HG03432 (cell line): ENCODE results near the gene ASB10.

ENCODE experiments used
- ATAC-seq: cut with Tn5 transposase; IDR thresholded peaks from one replicate; pipeline ENCODE4 v1.9.1; 2021; ENCODE audit warnings: mild to moderate bottlenecking, moderate library complexity; ENCODE audit not compliant: unreplicated experiment

Gene ASB10

GRCh38 chr7:151210087-151210854 is 23.2 kb upstream of the ASB10 start, which contains the start of gene H2BK1:
Gene H2BK1 (minus strand): TSS chr7:151210488. CDS start chr7:151210318, 170 bp downstream.
- ATAC-seq: no peak

DNA sequence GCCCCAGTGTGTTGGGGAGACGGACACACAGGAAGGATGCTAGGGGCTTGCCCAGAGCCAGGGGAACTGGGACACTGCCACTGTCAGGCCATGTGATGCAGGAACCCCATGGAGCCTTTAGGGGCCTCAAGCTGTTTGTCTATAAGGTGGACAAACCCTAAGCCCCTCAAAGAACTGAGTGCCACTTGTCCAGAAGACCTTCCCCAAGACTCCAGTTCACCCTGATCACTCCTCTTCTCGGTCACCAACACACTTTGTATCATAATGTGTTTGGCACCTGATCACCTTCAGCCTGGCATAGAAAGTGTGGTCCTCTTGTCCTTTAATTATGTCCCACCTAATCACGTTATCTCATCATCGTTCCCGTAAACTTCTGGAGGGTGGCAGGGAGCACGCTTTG is 22.5 kb upstream of the ASB10 start:
- ATAC-seq: no peak

GRCh38 chr7:151208253-151208862 is 21.3 kb upstream of the ASB10 start:
- no peak for ATAC-seq

DNA sequence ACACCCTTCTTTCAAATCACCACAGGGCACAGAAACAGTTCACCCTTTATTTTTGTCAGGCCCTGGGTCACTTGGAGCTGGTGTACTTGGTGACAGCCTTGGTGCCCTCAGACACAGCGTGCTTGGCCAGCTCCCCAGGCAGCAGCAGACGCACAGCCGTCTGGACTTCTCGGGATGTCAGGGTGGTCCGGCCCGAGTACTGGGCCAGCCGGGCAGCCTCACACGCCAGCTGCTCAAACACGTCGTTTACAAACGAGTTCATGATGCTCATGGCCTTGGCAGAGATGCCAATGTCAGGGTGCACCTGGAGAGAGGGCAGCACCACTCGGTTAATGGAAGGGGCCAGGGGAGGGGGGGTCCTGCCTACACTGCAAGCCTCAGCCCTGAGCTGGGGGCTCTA is 20.8 kb upstream of the ASB10 start:
- no peak for ATAC-seq

DNA sequence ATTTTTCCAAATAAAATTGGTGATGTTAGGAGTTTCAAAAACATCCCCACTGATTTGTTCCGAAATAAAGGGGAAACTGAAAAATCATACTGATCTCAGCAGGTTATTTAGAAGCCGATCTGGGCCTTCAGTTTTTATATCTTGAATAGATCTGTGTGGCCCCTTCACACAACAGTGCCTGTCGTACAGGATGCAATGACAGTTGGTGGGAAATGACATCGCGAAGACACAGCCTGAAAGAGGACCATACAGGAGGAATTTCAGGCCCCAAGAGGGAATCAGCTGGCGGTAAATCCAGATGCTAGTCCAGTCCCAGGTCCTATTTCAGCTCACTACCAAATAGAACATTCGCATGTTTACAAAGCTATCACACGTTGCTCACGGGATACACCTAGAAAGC is 20.3 kb upstream of the ASB10 start:
- no peak for ATAC-seq

- ATAC-seq: no peak
Measured at GRCh38 chr7:151206914-151207313, 19.9 kb upstream of the ASB10 start.

- no peak for ATAC-seq
Measured at GRCh38 chr7:151205730-151206129, 18.7 kb upstream of the ASB10 start.

DNA sequence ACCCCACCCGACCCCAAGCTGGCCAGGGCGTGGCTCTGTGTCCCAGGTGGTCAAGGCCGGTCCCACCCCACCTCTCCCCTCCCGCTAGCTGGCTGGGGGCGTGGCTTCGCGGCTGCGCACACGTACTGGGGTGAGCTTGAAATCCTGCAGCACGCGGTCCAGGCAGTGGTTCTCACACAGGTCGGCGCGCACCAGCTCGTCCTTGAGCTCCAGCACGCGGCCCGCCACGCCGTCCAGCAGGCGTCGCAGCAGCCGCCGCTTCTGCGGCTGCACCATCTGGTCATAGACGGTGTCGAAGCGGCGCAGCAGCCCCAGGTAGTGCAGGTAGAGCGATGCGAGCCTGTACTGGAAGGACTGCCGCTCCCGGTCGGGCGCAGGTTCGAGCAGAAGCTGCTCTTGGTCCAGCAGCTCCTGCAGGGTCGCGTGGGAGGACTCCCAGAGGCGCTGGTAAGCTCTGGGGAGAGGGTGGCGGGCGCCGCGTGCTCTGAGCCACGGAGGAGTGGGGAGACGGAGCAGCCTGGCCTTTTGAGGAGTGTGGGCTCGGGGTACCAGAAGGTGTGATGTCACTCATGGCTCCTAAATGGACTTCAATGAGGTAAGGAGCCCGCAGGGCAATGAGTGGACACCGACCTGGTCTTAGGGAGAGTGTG is 17.5 kb upstream of the ASB10 start:
- no peak for ATAC-seq

DNA sequence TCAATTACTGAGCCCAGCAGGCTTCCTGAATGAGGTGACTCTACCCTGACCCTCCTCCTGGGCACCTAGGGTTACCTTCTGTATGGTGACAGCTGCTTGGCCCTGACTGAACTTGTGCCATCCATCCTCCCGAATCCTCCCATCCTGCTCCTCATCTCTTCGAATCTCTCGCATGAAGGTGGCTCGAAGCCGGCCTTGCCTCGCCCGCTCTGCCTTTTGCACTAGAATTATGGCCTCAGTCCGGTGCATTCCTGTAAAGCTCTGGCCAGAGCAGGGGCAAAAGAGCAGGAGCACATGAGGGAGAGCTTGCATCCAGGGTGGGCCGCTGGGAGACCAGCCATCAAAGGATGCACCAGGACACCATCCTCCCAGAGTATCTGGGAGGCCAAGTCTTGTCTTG is 15.8 kb upstream of the ASB10 start:
- ATAC-seq: no peak

DNA sequence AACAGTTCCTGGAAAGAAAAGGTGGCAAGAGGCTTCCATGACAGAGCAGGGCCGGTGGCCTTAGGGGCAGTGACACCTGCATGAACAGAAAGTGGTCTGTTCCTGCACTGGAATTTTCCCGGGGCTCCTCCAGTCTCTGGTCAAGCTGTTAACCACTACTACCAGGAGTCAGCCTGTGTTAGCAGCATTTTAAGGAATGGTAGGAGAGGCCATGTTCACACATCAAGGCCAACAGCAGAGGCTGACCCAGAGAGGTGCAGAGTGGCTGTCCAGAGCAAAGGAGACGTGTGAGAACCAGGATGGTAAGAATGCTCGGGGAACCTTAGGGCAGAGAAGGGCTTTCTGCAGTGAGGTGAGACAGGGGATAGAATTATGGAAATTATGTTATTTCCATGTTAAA is 14.7 kb upstream of the ASB10 start:
- ATAC-seq: no peak

GRCh38 chr7:151201344-151201743 is 14.3 kb upstream of the ASB10 start:
- no peak for ATAC-seq

DNA sequence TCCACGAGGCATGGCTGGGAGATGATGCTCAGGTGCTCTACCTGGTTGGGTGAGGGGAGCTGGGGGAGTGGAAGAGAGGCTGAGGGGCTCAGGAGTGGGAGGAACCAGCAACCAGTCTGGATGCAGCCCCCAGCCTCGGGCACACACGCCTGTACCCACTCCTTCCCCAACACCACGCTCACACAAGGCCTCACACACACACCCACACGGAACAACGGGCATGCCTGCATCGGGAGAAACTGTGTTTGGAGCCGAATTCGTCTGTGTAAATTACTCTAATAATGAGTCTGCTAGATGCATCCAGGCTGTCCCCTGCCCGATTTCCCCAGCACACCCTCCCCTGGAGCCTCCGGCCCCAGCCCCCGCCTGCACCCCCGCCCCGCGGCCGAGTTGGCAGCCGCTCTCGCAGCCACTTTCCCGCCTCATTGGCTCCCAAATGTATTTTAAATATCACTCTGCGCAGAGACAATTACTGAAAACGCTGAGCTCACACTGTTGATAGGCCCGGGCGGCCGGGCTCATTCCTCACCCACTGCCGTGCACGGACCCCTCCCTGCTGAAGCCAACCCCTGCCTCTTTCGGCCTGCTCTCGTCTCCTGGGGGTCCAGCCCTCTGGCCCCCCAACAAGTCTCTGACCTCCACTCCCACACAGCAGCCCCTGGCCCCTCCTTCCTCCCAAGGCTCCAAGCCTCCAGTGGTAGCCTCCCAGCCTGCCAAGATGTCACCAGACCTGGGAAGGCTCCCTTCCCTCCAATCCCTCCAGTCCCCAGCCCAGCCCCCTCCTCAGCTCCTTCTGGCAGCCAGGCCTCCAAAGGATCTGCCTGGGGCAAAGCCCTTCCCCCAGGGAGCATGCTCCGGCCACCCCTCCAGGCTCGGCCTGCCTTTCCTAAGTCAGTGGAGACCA is 12.1 kb upstream of the ASB10 start:
- no peak for ATAC-seq

DNA sequence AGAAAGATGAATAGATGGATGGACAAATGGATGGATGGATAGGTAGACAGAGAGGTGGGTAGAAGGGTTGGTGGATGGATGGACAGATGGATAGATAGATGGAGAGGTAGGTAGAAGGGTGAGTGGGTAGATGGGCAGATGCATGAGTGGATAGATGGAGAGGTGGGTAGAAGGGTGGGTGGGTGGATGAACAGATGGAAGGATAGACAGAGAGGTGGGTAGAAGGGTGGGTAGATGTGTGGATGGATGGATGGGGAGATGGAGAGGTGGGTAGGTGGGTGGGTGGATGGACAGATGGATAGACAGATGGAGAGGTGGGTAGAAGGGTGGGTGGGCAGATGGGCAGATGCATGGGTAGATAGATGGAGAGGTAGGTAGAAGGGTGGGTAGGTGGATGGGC is 10.9 kb upstream of the ASB10 start:
- ATAC-seq: no peak

DNA sequence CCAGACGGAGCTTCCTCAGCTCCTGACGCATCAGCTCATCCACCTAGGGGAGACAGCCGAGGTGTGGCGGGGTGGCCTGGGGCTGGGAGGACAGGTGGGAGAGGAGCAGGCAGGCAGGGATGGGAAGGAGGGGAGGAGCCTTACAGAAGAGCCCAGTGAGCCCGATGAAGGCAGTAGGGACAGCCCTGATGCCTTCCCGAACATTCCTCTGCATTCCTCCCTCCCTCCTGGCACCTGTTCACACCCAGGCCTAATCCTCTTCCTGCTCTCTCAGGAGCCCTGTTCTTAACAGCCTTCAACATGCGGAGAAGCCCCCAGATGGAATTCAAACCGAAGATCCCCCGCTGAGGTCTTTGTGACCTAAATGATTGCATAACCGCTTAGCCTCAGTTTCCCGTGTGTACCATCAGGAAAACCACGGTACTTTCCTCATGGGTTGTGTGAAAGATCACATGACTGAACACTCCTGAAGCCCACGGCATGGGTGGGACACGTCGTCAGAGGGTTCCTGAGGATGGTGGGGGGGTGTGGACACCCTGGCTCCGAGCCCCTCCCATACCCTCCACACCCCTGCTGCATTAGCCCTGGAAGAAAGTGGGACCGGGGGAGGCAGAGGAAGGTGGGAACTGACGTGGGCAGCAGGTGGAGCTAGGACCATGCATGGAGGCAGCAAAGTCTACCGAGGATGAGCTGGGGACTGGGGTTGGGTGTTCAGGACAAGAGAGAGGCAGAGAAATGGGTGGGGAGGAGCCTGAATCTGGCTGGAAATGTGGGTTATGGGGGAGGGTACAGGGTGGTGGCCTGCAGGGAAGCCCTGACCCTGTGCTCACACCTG is 8.8 kb upstream of the ASB10 start:
- no peak for ATAC-seq

- no peak for ATAC-seq
Measured at GRCh38 chr7:151194188-151194587, 7.1 kb upstream of the ASB10 start.

DNA sequence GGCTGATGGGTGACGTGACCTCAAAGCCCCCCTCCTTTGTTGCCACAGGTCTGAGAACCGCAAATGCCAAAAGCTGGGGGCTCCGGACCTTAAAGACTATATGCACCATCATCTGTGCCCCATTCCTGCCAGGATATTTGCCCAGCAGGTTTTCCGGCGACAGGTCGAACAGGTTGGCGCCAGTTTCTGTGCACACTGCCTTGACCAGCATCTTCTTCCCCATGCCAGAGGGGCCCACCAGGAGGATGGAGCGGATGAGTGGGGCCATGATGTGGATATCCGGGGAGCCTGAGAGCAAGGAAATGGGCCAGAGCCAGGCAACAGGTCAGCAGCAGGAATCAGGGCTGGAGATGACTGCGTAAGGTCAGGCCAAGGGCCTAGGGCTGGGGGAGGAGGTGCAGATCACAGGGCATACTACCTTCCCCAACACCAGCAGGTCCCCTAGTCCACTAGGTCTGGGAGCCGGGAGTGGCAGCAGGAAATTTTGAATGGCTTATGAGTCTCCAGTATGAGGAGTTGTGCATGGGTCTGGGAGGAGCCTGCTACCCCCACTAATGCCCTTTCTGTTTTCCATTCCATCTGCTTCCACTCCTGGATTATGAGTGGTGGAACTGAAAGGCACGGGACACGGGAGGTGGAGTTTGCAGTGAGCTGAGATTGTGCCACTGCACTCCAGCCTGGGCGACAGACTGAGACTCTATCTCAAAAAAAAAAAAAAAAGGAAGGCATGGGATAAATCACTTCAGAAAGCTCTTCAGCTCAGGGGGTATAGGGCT is 6.3 kb upstream of the ASB10 start:
- no peak for ATAC-seq

GRCh38 chr7:151192002-151192539 is 5.0 kb upstream of the ASB10 start:
- no peak for ATAC-seq

GRCh38 chr7:151191544-151191943 is 4.5 kb upstream of the ASB10 start:
- ATAC-seq: no peak

DNA sequence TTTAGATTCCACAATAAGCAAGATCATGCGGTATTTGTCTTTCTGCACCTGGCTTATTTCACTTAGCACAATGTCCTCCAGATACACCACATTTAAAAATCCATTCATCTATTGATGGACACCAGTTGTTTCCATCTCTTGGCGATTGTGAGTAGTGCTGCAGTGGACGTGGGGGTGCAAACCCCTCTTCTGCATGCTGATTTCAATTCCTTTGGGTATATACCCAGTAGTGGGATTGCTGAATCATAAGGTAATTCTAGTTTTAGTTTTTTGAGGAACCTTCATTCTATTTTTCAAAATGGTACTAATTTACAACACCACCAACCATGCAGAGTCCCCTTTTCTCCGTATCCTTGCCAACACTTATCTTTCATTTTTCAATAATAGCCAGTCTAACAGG is 2.0 kb upstream of the ASB10 start:
- ATAC-seq: no peak
